Measurements from ENCODE around the gene RASGEF1C. TPM values are rescaled to one million over a fixed set of nuclear protein-coding genes. Genes with fewer than 3 reads are reported as not detected.
A peak's percentile ranks its signal among the peaks of the same experiment; 100 is the strongest.

RASGEF1C gene
- total RNA-seq, 1 experiment from 2014 or later, result 0.29 TPM

- no TSS peak for BruUV-seq (replicated peaks)
- DNase-seq (no peak), ATAC-seq (no peak)
- Histone ChIP-seq H3K27me3 (ENCODE audit: low read length) (peaks cover 14% of the 10 kb centered on the region; the same call in 1 of the 2 replicates), H3K36me3 (ENCODE audit: low read depth, low read length) (no peaks in the 10 kb centered on the region), H3K9ac (ENCODE audit: low read length) (no peak overlapping the region), H3F3A (ENCODE audit: low read length, unreplicated experiment) (no peaks in the 10 kb centered on the region), H3K9me2 (replicated peaks; ENCODE audit: low read length) (no peaks in the 10 kb centered on the region), H4K20me1 (ENCODE audit: low read length) (no peaks in the 10 kb centered on the region), H3K4me2 (ENCODE audit: low read length) (no peak overlapping the region), H3K4me3 (ENCODE audit: low read length) (no peak overlapping the region), H2AFZ (ENCODE audit: low read length) (no peak overlapping the region), H3K9me3 (ENCODE audit: low read length) (no peaks in the 10 kb centered on the region), H3K27ac (ENCODE audit: low read length) (no peak overlapping the region), H3K79me2 (ENCODE audit: low read length) (no peaks in the 10 kb centered on the region), H3K4me1 (ENCODE audit: insufficient read depth, low read length) (no peaks in the 10 kb centered on the region)
- intact Hi-C loops (cut with micrococcal nuclease), result no loop called here
- ChIA-PET CTCF (no interaction called here), POLR2A (ENCODE audit: unreplicated experiment) (no interaction called here)
- TF ChIP-seq EZH2 (IDR thresholded peaks at IDR 0.05; ENCODE audit: low read length, unreplicated experiment) (no peak), EZH2phosphoT487 (IDR thresholded peaks at IDR 0.05; ENCODE audit: borderline replicate concordance, low read length) (no peak), CTCF (conservative IDR thresholded peaks at IDR 0.05; ENCODE audit: low read depth, low read length) (no peak)
Observed at GRCh38 chr5:180160789-180161188, 48.2 kb downstream of the RASGEF1C start.

- H3K9me2 ChIP-seq (replicated peaks; ENCODE audit: low read length), result no peaks in the 10 kb centered on the region
- no TSS peak for BruUV-seq (replicated peaks)
- ChIA-PET CTCF (no interaction called here), POLR2A (ENCODE audit: unreplicated experiment) (no interaction called here)
- DNase-seq, result no peak
- no peak for ATAC-seq
- no peaks in the 10 kb centered on the region for H3K9me3 ChIP-seq (ENCODE audit: low read length)
- H2AFZ ChIP-seq (ENCODE audit: low read length), result no peak overlapping the region
- peaks cover 14% of the 10 kb centered on the region; the same call in 1 of the 2 replicates for H3K27me3 ChIP-seq (ENCODE audit: low read length)
- H3K4me3 ChIP-seq (ENCODE audit: low read length), result no peak overlapping the region
- no peaks in the 10 kb centered on the region for H3K4me1 ChIP-seq (ENCODE audit: insufficient read depth, low read length)
- H4K20me1 ChIP-seq (ENCODE audit: low read length), result no peaks in the 10 kb centered on the region
- H3K4me2 ChIP-seq (ENCODE audit: low read length), result no peak overlapping the region
- H3K36me3 ChIP-seq (ENCODE audit: low read depth, low read length), result no peaks in the 10 kb centered on the region
- TF ChIP-seq EZH2phosphoT487 (IDR thresholded peaks at IDR 0.05; ENCODE audit: borderline replicate concordance, low read length) (no peak), CTCF (conservative IDR thresholded peaks at IDR 0.05; ENCODE audit: low read depth, low read length) (no peak), EZH2 (IDR thresholded peaks at IDR 0.05; ENCODE audit: low read length, unreplicated experiment) (no peak)
- H3K9ac ChIP-seq (ENCODE audit: low read length), result no peak overlapping the region
- intact Hi-C loops (cut with micrococcal nuclease), result no loop called here
- no peaks in the 10 kb centered on the region for H3K79me2 ChIP-seq (ENCODE audit: low read length)
- H3K27ac ChIP-seq (ENCODE audit: low read length), result no peak overlapping the region
- no peaks in the 10 kb centered on the region for H3F3A ChIP-seq (ENCODE audit: low read length, unreplicated experiment)
Observed at GRCh38 chr5:180160215-180160614, 48.8 kb downstream of the RASGEF1C start.

GRCh38 chr5:180159756-180160155 lies 49.3 kb downstream of the RASGEF1C start:
- TF ChIP-seq EZH2 (IDR thresholded peaks at IDR 0.05; ENCODE audit: low read length, unreplicated experiment) (no peak), CTCF (conservative IDR thresholded peaks at IDR 0.05; ENCODE audit: low read depth, low read length) (no peak)
- POLR2A ChIA-PET (ENCODE audit: unreplicated experiment), result no interaction called here
- ATAC-seq (no peak), DNase-seq (no peak)
- Histone ChIP-seq H4K20me1 (ENCODE audit: low read length) (no peaks in the 10 kb centered on the region), H3K9ac (ENCODE audit: low read length) (no peak overlapping the region), H3K27me3 (ENCODE audit: low read length) (peaks cover 11% of the 10 kb centered on the region; the same call in 1 of the 2 replicates), H3K4me2 (ENCODE audit: low read length) (no peak overlapping the region), H3K9me2 (replicated peaks; ENCODE audit: low read length) (no peaks in the 10 kb centered on the region), H3K27ac (ENCODE audit: low read length) (no peak overlapping the region), H3K4me3 (ENCODE audit: low read length) (no peak overlapping the region), H3F3A (ENCODE audit: low read length, unreplicated experiment) (no peaks in the 10 kb centered on the region), H3K79me2 (ENCODE audit: low read length) (no peaks in the 10 kb centered on the region), H3K9me3 (ENCODE audit: low read length) (no peaks in the 10 kb centered on the region), H3K4me1 (ENCODE audit: insufficient read depth, low read length) (no peaks in the 10 kb centered on the region), H3K36me3 (ENCODE audit: low read depth, low read length) (no peaks in the 10 kb centered on the region), H2AFZ (ENCODE audit: low read length) (0 out of 2 replicates have a peak overlapping the region, but pooled peaks have one; percentile 10)
- CTCF ChIA-PET, result no interaction called here
- intact Hi-C loops (cut with micrococcal nuclease), result no loop called here
- no TSS peak for BruUV-seq (replicated peaks)

All from PC-3 (cell line).